SK-N-SH treated with all-trans-retinoic acid at 6 μM for 48 hours (cell line): ENCODE data around the gene SLC7A6OS.

ENCODE experiments used
- ATAC-seq: fragments of 200-7000 bp; cut with Tn5 transposase; 3 replicates; pipeline ENCODE4 v1.9.1; 2020; ENCODE audit warnings: mild to moderate bottlenecking, moderate library complexity
- ARNTL ChIP-seq: fragments of 450-650 bp; formaldehyde crosslinking; IDR thresholded peaks from 2 replicates; pipeline ENCODE4 v1.5.0; 2020; ENCODE audit warnings: low read depth, mild to moderate bottlenecking, moderate library complexity, borderline replicate concordance
- CREB5 ChIP-seq: fragments of 250-450 bp; sonication (Bioruptor Pico); IDR thresholded peaks from 2 replicates; pipeline ENCODE4 v1.5.1; 2020; ENCODE audit warnings: low read depth, mild to moderate bottlenecking, moderate library complexity
- CSDC2 ChIP-seq: fragments of 250-450 bp; sonication (Bioruptor Pico); IDR thresholded peaks from 2 replicates; pipeline ENCODE4 v1.5.0; 2020; ENCODE audit warnings: mild to moderate bottlenecking, moderate library complexity
- CSRNP3 ChIP-seq: fragments of 250-450 bp; sonication (Bioruptor Pico); IDR thresholded peaks from 2 replicates; pipeline ENCODE4 v1.5.1; 2021; ENCODE audit warnings: mild to moderate bottlenecking, moderate library complexity
- ESRRG ChIP-seq: fragments of 250-450 bp; sonication (Bioruptor Pico); IDR thresholded peaks from 2 replicates; pipeline ENCODE4 v1.6.1; 2021; ENCODE audit warnings: mild to moderate bottlenecking
- GLIS3 ChIP-seq: fragments of 250-450 bp; sonication (Bioruptor Pico); IDR thresholded peaks from 2 replicates; pipeline ENCODE4 v1.5.0; 2020; ENCODE audit warnings: mild to moderate bottlenecking, moderate library complexity
- ISL1 ChIP-seq: fragments of 250-450 bp; sonication (Bioruptor Pico); IDR thresholded peaks from 2 replicates; pipeline ENCODE4 v2.1.2; 2022; ENCODE audit warnings: mild to moderate bottlenecking, moderate library complexity
- OSR1 ChIP-seq: fragments of 250-450 bp; sonication (Bioruptor Pico); IDR thresholded peaks from 2 replicates; pipeline ENCODE4 v1.8.0; 2022; ENCODE audit warnings: moderate library complexity, mild to moderate bottlenecking, inconsistent platforms
- PATZ1 ChIP-seq: fragments of 250-450 bp; sonication (Bioruptor Pico); IDR thresholded peaks from 2 replicates; pipeline ENCODE4 v1.8.0; 2020; ENCODE audit warnings: mild to moderate bottlenecking, moderate library complexity, borderline replicate concordance
- POU6F1 ChIP-seq: fragments of 250-450 bp; sonication (Bioruptor Pico); IDR thresholded peaks from 2 replicates; pipeline ENCODE4 v1.8.0; 2021; ENCODE audit warnings: low read depth, mild to moderate bottlenecking, moderate library complexity, borderline replicate concordance
- PPARA ChIP-seq: fragments of 250-450 bp; sonication (Bioruptor Pico); IDR thresholded peaks from 2 replicates; pipeline ENCODE4 v1.5.0; 2020; ENCODE audit warnings: mild to moderate bottlenecking, borderline replicate concordance
- RARB ChIP-seq: fragments of 250-450 bp; sonication (Bioruptor Pico); IDR thresholded peaks from 2 replicates; pipeline ENCODE4 v1.8.0; 2021; ENCODE audit warnings: mild to moderate bottlenecking, moderate library complexity
- SNAI2 ChIP-seq: fragments of 250-450 bp; sonication (Bioruptor Pico); IDR thresholded peaks from 2 replicates; pipeline ENCODE4 v1.5.0; 2020; ENCODE audit warnings: mild to moderate bottlenecking, moderate library complexity
- TCF4 ChIP-seq: fragments of 250-450 bp; sonication (Bioruptor Pico); IDR thresholded peaks from 2 replicates; pipeline ENCODE4 v1.8.0; 2021; ENCODE audit warnings: mild to moderate bottlenecking, moderate library complexity, borderline replicate concordance
- TOX ChIP-seq: fragments of 250-450 bp; sonication (Bioruptor Pico); IDR thresholded peaks from 2 replicates; pipeline ENCODE4 v1.8.0; 2021; ENCODE audit warnings: mild to moderate bottlenecking, moderate library complexity, borderline replicate concordance
- TSHZ2 ChIP-seq: fragments of 250-450 bp; sonication (Bioruptor Pico); IDR thresholded peaks from 2 replicates; pipeline ENCODE4 v1.5.0; 2020; ENCODE audit warnings: mild to moderate bottlenecking, moderate library complexity
- ZC3H10 ChIP-seq: fragments of 250-450 bp; sonication (Bioruptor Pico); IDR thresholded peaks from 2 replicates; pipeline ENCODE4 v1.5.1; 2021; ENCODE audit warnings: mild to moderate bottlenecking, moderate library complexity
- ZFP3 ChIP-seq: fragments of 250-450 bp; sonication (Bioruptor Pico); IDR thresholded peaks from 2 replicates; pipeline ENCODE4 v1.5.0; 2020; ENCODE audit warnings: mild to moderate bottlenecking, moderate library complexity
- ZNF565 ChIP-seq: fragments of 450-650 bp; formaldehyde crosslinking; conservative IDR thresholded peaks from 2 replicates; pipeline ENCODE4 v1.5.0; 2020; ENCODE audit warnings: low read depth, mild to moderate bottlenecking, moderate library complexity
- ZNF70 ChIP-seq: fragments of 450-650 bp; formaldehyde crosslinking; IDR thresholded peaks from 2 replicates; pipeline ENCODE4 v1.5.0; 2020; ENCODE audit warnings: mild to moderate bottlenecking, moderate library complexity
- ZNF8 ChIP-seq: fragments of 450-650 bp; formaldehyde crosslinking; IDR thresholded peaks from 2 replicates; pipeline ENCODE4 v1.5.0; 2020; ENCODE audit warnings: mild to moderate bottlenecking, moderate library complexity

Gene SLC7A6OS

GRCh38 chr16:68273459-68273858, 37.3 kb downstream of the SLC7A6OS start (continued):
- no peak for TF ChIP-seq PATZ1 (CRISPR knock-in tag)

- no peak for ATAC-seq
- TF ChIP-seq CSDC2, result no peak
- TF ChIP-seq, all 23 proteins: peak for 0
Observed at GRCh38 chr16:68272507-68273209, 38.1 kb downstream of the SLC7A6OS start.

- ATAC-seq, result no peak
Observed at GRCh38 chr16:68270353-68270752, 40.4 kb downstream of the SLC7A6OS start.

More at GRCh38 chr16:68270353-68270752, 40.4 kb downstream of the SLC7A6OS start:
- no peak for TF ChIP-seq CSRNP3 (CRISPR knock-in tag)
- no peak for TF ChIP-seq ZNF70
- no peak for TF ChIP-seq GLIS3 (CRISPR knock-in tag)
- no peak for TF ChIP-seq ZFP3
- no peak for TF ChIP-seq ESRRG (CRISPR knock-in tag)
- TF ChIP-seq ZC3H10, result no peak
- TF ChIP-seq CREB5 (CRISPR knock-in tag), result no peak
- TF ChIP-seq TSHZ2 (CRISPR knock-in tag), result no peak
- TF ChIP-seq CSDC2, result no peak
- no peak for TF ChIP-seq TOX (CRISPR knock-in tag)
- no peak for TF ChIP-seq ARNTL (CRISPR knock-in tag)
- TF ChIP-seq ZNF565 (CRISPR knock-in tag), result no peak
- TF ChIP-seq POU6F1 (CRISPR knock-in tag), result no peak
- TF ChIP-seq PPARA (CRISPR knock-in tag), result no peak
- TF ChIP-seq OSR1 (CRISPR knock-in tag), result no peak
- TF ChIP-seq SNAI2 (CRISPR knock-in tag), result no peak
- TF ChIP-seq ISL1 (CRISPR knock-in tag), result no peak
- no peak for TF ChIP-seq ZNF8 (CRISPR knock-in tag)
- TF ChIP-seq TCF4 (CRISPR knock-in tag), result no peak
- TF ChIP-seq RARB, result no peak
